Activated CD4-positive, alpha-beta memory T cell treated with anti-CD3 and anti-CD28 coated beads, Interleukin-2, amount 10 ng/mL, durations not matched to agents 7 days and 5 days (primary cell): ENCODE results near the gene ZNF680. TPM values are rescaled to one million over a fixed set of nuclear protein-coding genes. Genes with fewer than 3 reads are reported as not detected.
A peak's percentile ranks its signal among the peaks of the same experiment; 100 is the strongest.

Source experiments
- CTCF ChIA-PET: fragments of 350-600 bp; sonication (Branson Sonifier 250); formaldehyde crosslinking; loops from one replicate; lab custom pipeline; 2021; ENCODE audit warnings: antibody characterized with exemption, inconsistent platforms; lab: Charles Lee
- POLR2A ChIA-PET: fragments of 350-600 bp; sonication (Branson Sonifier 250); formaldehyde crosslinking; loops from one replicate; lab custom pipeline; 2021; ENCODE audit warnings: antibody characterized with exemption; lab: Charles Lee
- DNase-seq: peaks from one replicate; pipeline ENCODE4 v3.0.0-alpha.2; 2020
- H3K27ac Mint-ChIP-seq: one replicate; pipeline ENCODE4 v1.8.0; 2021; ENCODE audit warnings: mild to moderate bottlenecking, mixed read lengths
- H3K27me3 Mint-ChIP-seq: one replicate; pipeline ENCODE4 v1.8.0; 2021; ENCODE audit warnings: mixed read lengths
- H3K36me3 Mint-ChIP-seq: one replicate; pipeline ENCODE4 v1.8.0; 2021; ENCODE audit warnings: low read depth, mixed read lengths
- H3K4me1 Mint-ChIP-seq: one replicate; pipeline ENCODE4 v1.8.0; 2021; ENCODE audit warnings: mixed read lengths
- H3K4me3 Mint-ChIP-seq: one replicate; pipeline ENCODE4 v1.8.0; 2021; ENCODE audit warnings: mild to moderate bottlenecking, mixed read lengths
- H3K9me3 Mint-ChIP-seq: one replicate; pipeline ENCODE4 v1.8.0; 2021; ENCODE audit warnings: mixed read lengths
- total RNA-seq, 2 experiments: library from RNA; stranded (reverse); gene quantifications; one replicate each; pipeline ENCODE4 v1.2.3, GENCODE V29; 2021

Gene ZNF680
- total RNA-seq, 2 experiments from 2014 or later = 12.8 to 13.0 TPM

- DNase-seq = no peak
- Mint-ChIP-seq H3K36me3 (peaks cover 62% of the 10 kb centered on the region), H3K4me3 (no peak overlapping the region), H3K27me3 (no peaks in the 10 kb centered on the region), H3K27ac (no peak overlapping the region), H3K4me1 (peaks cover 5% of the 10 kb centered on the region), H3K9me3 (peaks cover 20% of the 10 kb centered on the region)
- POLR2A ChIA-PET = no interaction called here
- CTCF ChIA-PET = no interaction called here
These were observed 21.2 kb downstream of the ZNF680 start for GRCh38 chr7:64541438-64542359.

DNA sequence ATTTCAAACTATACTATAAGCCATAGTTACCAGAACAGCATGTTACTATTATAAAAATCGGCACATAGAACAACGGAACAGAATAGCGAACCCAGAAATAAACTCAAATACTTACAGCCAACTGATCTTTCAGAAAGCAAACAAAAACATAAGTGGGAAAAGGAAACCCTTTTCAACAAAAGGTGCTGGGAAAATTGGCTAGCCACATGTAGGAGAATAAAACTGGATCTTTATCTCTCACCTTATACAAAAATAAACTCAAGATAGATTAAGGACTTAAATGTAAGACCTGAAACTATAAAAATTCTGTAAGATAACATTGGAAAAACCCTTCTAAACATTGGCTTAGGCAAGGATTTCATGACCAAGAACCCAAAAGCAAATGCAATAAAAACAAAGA is 29.1 kb downstream of the ZNF680 start:
- Mint-ChIP-seq H3K4me1 (peaks cover 11% of the 10 kb centered on the region), H3K4me3 (no peak overlapping the region), H3K27ac (no peak overlapping the region), H3K36me3 (peaks cover 87% of the 10 kb centered on the region), H3K9me3 (peaks cover 64% of the 10 kb centered on the region), H3K27me3 (no peaks in the 10 kb centered on the region)
- POLR2A ChIA-PET = no interaction called here
- CTCF ChIA-PET = no interaction called here
- no peak for DNase-seq

DNA sequence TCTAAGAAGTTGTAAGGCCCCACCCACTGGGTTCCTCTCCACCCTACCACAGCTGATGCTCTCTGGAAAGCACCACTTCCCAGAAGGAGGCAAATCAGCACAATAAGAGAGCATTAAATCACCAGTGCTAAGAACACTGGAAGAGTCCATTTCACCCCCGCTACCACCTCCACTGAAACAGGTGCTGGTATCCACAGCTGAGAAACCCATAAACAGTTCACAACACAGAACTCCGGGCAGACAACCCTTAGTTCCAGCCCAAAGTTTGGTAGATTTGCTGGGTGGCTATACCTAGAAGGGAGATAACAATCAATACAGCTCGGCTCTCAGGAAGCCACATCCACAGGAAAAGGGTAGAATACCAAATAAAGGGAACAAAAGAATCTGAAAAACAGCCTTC is 34.1 kb downstream of the ZNF680 start:
- no peaks in the 10 kb centered on the region for H3K27me3 Mint-ChIP-seq
- H3K4me1 Mint-ChIP-seq = peaks cover 15% of the 10 kb centered on the region
- peaks cover 51% of the 10 kb centered on the region for H3K9me3 Mint-ChIP-seq
- POLR2A ChIA-PET = interaction anchor here (1.3 kb wide), 1 partner anchor 34 kb away, joined by 3 read pairs; the partner anchor contains the start of gene ZNF680
- peaks cover 71% of the 10 kb centered on the region for H3K36me3 Mint-ChIP-seq
- CTCF ChIA-PET = no interaction called here
- no peak overlapping the region for H3K4me3 Mint-ChIP-seq
- DNase-seq = no peak
- peak overlapping the region; percentile 1 for H3K27ac Mint-ChIP-seq

GRCh38 chr7:64521409-64521984 is 41.4 kb downstream of the ZNF680 start:
- Mint-ChIP-seq H3K27ac (no peak overlapping the region), H3K4me3 (no peak overlapping the region), H3K9me3 (peaks cover 61% of the 10 kb centered on the region), H3K27me3 (no peaks in the 10 kb centered on the region), H3K4me1 (no peaks in the 10 kb centered on the region), H3K36me3 (peaks cover 60% of the 10 kb centered on the region)
- DNase-seq = no peak
- POLR2A ChIA-PET = no interaction called here
- CTCF ChIA-PET = no interaction called here

GRCh38 chr7:64516451-64516850 is 46.4 kb downstream of the ZNF680 start:
- Mint-ChIP-seq H3K27ac (no peak overlapping the region), H3K9me3 (peaks cover 60% of the 10 kb centered on the region), H3K4me1 (no peaks in the 10 kb centered on the region), H3K36me3 (peaks cover 52% of the 10 kb centered on the region), H3K4me3 (no peak overlapping the region), H3K27me3 (no peaks in the 10 kb centered on the region)
- POLR2A ChIA-PET = no interaction called here
- no peak for DNase-seq
- CTCF ChIA-PET = no interaction called here

GRCh38 chr7:64515781-64516180 is 47.1 kb downstream of the ZNF680 start:
- ChIA-PET POLR2A (no interaction called here), CTCF (no interaction called here)
- H3K9me3 Mint-ChIP-seq = peaks cover 54% of the 10 kb centered on the region
- no peaks in the 10 kb centered on the region for H3K4me1 Mint-ChIP-seq
- H3K27ac Mint-ChIP-seq = no peak overlapping the region
- DNase-seq = no peak
- peaks cover 49% of the 10 kb centered on the region for H3K36me3 Mint-ChIP-seq
- H3K4me3 Mint-ChIP-seq = no peak overlapping the region
- H3K27me3 Mint-ChIP-seq = no peaks in the 10 kb centered on the region

DNA sequence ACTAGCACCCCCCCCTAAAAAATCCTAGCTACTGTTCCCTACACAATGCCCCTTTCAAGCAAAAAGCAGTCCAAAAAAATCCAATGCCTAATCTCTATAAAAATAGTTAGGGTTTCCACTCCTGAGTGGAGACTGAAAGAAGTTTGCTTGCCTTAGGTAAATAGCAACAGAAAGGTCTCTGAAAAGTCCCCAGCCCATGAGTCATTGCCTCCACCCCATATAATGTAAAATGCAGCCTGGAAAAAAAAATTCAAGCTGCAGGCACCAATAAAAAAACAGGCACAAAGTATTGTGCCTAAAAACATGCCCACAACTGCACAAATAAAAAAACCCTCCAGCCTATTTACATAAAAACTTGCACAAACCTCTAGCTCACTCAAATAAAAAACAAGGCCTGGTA is 47.5 kb downstream of the ZNF680 start:
- Mint-ChIP-seq H3K27me3 (no peaks in the 10 kb centered on the region), H3K27ac (no peak overlapping the region), H3K9me3 (peaks cover 50% of the 10 kb centered on the region), H3K4me3 (no peak overlapping the region), H3K4me1 (no peaks in the 10 kb centered on the region), H3K36me3 (peaks cover 46% of the 10 kb centered on the region)
- ChIA-PET CTCF (no interaction called here), POLR2A (no interaction called here)
- DNase-seq = no peak

- H3K4me1 Mint-ChIP-seq = peaks cover 2% of the 10 kb centered on the region
- ChIA-PET CTCF (no interaction called here), POLR2A (no interaction called here)
- no peak for DNase-seq
- no peak overlapping the region for H3K4me3 Mint-ChIP-seq
- H3K9me3 Mint-ChIP-seq = peaks cover 30% of the 10 kb centered on the region
- no peak overlapping the region for H3K27ac Mint-ChIP-seq
- H3K36me3 Mint-ChIP-seq = peaks cover 32% of the 10 kb centered on the region
- no peaks in the 10 kb centered on the region for H3K27me3 Mint-ChIP-seq
These were observed 53.3 kb downstream of the ZNF680 start for GRCh38 chr7:64509583-64509982.

- ChIA-PET CTCF (no interaction called here), POLR2A (no interaction called here)
- H3K36me3 Mint-ChIP-seq = peaks cover 17% of the 10 kb centered on the region
- no peaks in the 10 kb centered on the region for H3K27me3 Mint-ChIP-seq
- H3K4me1 Mint-ChIP-seq = peaks cover 2% of the 10 kb centered on the region
- peaks cover 37% of the 10 kb centered on the region for H3K9me3 Mint-ChIP-seq
- no peak overlapping the region for H3K27ac Mint-ChIP-seq
- H3K4me3 Mint-ChIP-seq = no peak overlapping the region
- no peak for DNase-seq
These were observed 58.2 kb downstream of the ZNF680 start for GRCh38 chr7:64504581-64505120.

DNA sequence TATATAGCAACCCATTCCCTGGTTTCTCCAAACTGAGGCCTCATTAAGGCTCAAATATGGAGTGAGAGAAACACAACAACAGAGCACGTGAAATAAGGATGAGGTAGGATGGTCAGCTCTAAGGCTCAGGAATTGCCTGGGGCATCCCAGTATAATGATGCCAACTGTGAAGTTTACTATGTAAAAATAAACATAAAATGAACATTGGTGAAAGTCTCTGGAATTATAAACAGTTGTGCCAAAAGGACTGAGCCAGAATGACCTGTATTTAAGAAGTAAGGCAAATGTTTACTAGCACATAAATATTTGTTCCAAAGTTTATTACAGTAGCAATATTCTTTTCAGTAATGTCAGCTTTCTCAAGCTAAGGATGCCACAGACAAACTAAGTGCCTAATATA is 64.6 kb downstream of the ZNF680 start:
- ChIA-PET CTCF (no interaction called here), POLR2A (no interaction called here)
- Mint-ChIP-seq H3K27ac (no peak overlapping the region), H3K36me3 (no peaks in the 10 kb centered on the region), H3K27me3 (no peaks in the 10 kb centered on the region), H3K4me3 (no peak overlapping the region), H3K4me1 (no peaks in the 10 kb centered on the region), H3K9me3 (peaks cover 24% of the 10 kb centered on the region)
- DNase-seq = no peak

DNA sequence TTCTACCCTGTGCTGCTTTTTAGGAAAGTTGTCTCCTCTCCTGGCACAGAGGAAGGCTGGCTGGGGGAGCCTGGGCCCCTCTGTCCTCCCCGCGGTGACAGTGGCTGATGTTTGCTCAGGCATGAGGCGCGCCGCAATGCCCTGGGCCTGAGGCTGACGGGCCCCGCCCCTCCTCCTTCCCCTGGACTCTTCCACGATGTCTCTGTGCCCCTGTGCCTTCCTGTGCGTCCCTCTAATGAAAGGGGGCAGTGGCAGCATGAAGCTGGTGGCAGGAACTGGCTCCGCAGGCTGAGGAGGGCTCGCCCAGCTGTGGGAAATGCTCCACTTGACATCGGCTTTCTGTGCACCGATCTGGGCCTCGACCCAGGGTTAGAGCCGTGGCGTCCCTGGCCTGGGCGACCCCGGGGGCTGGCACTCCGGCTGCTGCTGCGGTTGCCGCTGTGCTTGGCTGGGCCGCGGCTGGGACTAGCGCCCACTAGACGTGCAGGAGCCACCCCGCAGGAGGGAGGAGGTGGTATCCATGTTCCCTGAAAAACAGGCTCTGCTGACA is 67.9 kb downstream of the ZNF680 start:
- Mint-ChIP-seq H3K4me3 (no peak overlapping the region), H3K36me3 (no peaks in the 10 kb centered on the region), H3K4me1 (no peaks in the 10 kb centered on the region), H3K27ac (no peak overlapping the region), H3K9me3 (peaks cover 22% of the 10 kb centered on the region), H3K27me3 (no peaks in the 10 kb centered on the region)
- no peak for DNase-seq
- ChIA-PET CTCF (no interaction called here), POLR2A (no interaction called here)

- DNase-seq = no peak
- Mint-ChIP-seq H3K9me3 (peaks cover 32% of the 10 kb centered on the region), H3K4me3 (no peak overlapping the region), H3K27ac (no peak overlapping the region), H3K36me3 (no peaks in the 10 kb centered on the region), H3K4me1 (no peaks in the 10 kb centered on the region), H3K27me3 (no peaks in the 10 kb centered on the region)
- POLR2A ChIA-PET = no interaction called here
- CTCF ChIA-PET = no interaction called here
These were observed 77.2 kb downstream of the ZNF680 start for GRCh38 chr7:64485623-64486022.
